HG03064 (cell line): Measurements from ENCODE around the gene MST1.
A peak's percentile ranks its signal among the peaks of the same experiment; 100 is the strongest.

ENCODE experiments used
- ATAC-seq: cut with Tn5 transposase; IDR thresholded peaks from one replicate; pipeline ENCODE4 v1.9.1; 2021; ENCODE audit warnings: low read depth; ENCODE audit not compliant: unreplicated experiment

Gene MST1

GRCh38 chr3:49681232-49681522 is 8.1 kb downstream of the MST1 start:
- ATAC-seq: no peak

- no peak for ATAC-seq
Measured at GRCh38 chr3:49680493-49681231, 8.6 kb downstream of the MST1 start.

- no peak for ATAC-seq
Measured at GRCh38 chr3:49675912-49676311, 13.4 kb downstream of the MST1 start.

GRCh38 chr3:49674497-49674983 is 14.7 kb downstream of the MST1 start:
- peak; percentile 28 for ATAC-seq

GRCh38 chr3:49673715-49674496 is 15.4 kb downstream of the MST1 start, which contains the start of gene APEH:
Gene APEH (plus strand): TSS chr3:49674351. CDS start chr3:49674402, 51 bp downstream.
- peak; percentile 79 for ATAC-seq

GRCh38 chr3:49673121-49673714 is 16.1 kb downstream of the MST1 start:
- ATAC-seq: no peak

GRCh38 chr3:49671291-49672288 is 17.7 kb downstream of the MST1 start:
- no peak for ATAC-seq

GRCh38 chr3:49670940-49671290 is 18.4 kb downstream of the MST1 start:
- no peak for ATAC-seq

GRCh38 chr3:49669352-49669751 is 19.9 kb downstream of the MST1 start:
- no peak for ATAC-seq

GRCh38 chr3:49668861-49669260 is 20.4 kb downstream of the MST1 start:
- ATAC-seq: no peak

- ATAC-seq: no peak
Measured at GRCh38 chr3:49668414-49668797, 20.9 kb downstream of the MST1 start.

GRCh38 chr3:49667701-49668413 is 21.4 kb downstream of the MST1 start:
- ATAC-seq: no peak

GRCh38 chr3:49666592-49666991 is 22.7 kb downstream of the MST1 start:
- ATAC-seq: no peak

GRCh38 chr3:49665822-49666519 is 23.3 kb downstream of the MST1 start:
- ATAC-seq: no peak

GRCh38 chr3:49664300-49664699 is 25.0 kb downstream of the MST1 start:
- no peak for ATAC-seq

GRCh38 chr3:49663831-49664230 is 25.4 kb downstream of the MST1 start:
- ATAC-seq: no peak

GRCh38 chr3:49662720-49663413 is 26.4 kb downstream of the MST1 start:
- no peak for ATAC-seq

GRCh38 chr3:49662021-49662420 is 27.3 kb downstream of the MST1 start:
- ATAC-seq: no peak

GRCh38 chr3:49661281-49661680 is 28.0 kb downstream of the MST1 start:
- ATAC-seq: no peak
